Measurements from ENCODE around the gene NPBWR2.
A peak's percentile ranks its signal among the peaks of the same experiment; 100 is the strongest.

NPBWR2 gene

DNA sequence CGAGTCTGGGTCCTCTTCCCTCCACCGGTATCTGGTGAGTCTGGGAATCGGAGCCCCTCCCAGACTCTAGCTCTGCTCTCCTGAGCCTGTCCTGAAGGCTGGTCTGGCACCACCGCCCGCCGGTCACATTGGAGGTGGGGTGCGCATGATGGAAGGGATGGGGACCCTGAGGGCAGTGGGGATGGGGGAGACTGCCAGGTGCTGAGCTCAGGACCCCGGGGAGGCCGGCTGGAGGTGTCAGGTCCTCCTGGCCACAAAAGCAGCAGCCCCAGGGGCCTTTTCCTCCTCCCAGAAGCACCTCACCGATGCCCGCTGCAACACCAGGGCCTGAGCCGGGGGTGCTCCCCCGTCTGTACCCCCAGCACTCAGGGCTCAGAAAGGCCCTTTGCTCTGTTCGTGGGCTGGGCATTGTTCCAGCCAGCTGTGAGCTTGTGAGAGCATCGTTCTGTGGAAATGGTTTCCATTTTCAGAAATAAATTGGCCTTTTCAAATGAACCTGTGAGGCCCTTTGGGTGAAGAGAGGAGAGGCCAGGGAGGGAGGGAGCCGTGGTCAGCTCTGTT lies 2.5 kb upstream of the NPBWR2 start:
- TF ChIP-seq CTCF (IDR thresholded peaks at IDR 0.05; ENCODE audit: insufficient read depth, low read length) (no peak), POLR2AphosphoS5 (IDR thresholded peaks at IDR 0.05; ENCODE audit: low read depth) (no peak), GABPA (IDR thresholded peaks at IDR 0.05; ENCODE audit: low read depth) (no peak), SPI1 (IDR thresholded peaks at IDR 0.05; ENCODE audit: borderline replicate concordance, low read depth) (no peak)
- TF ChIP-seq, protein P1, sequence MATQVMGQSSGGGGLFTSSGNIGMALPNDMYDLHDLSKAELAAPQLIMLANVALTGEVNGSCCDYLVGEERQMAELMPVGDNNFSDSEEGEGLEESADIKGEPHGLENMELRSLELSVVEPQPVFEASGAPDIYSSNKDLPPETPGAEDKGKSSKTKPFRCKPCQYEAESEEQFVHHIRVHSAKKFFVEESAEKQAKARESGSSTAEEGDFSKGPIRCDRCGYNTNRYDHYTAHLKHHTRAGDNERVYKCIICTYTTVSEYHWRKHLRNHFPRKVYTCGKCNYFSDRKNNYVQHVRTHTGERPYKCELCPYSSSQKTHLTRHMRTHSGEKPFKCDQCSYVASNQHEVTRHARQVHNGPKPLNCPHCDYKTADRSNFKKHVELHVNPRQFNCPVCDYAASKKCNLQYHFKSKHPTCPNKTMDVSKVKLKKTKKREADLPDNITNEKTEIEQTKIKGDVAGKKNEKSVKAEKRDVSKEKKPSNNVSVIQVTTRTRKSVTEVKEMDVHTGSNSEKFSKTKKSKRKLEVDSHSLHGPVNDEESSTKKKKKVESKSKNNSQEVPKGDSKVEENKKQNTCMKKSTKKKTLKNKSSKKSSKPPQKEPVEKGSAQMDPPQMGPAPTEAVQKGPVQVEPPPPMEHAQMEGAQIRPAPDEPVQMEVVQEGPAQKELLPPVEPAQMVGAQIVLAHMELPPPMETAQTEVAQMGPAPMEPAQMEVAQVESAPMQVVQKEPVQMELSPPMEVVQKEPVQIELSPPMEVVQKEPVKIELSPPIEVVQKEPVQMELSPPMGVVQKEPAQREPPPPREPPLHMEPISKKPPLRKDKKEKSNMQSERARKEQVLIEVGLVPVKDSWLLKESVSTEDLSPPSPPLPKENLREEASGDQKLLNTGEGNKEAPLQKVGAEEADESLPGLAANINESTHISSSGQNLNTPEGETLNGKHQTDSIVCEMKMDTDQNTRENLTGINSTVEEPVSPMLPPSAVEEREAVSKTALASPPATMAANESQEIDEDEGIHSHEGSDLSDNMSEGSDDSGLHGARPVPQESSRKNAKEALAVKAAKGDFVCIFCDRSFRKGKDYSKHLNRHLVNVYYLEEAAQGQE (IDR thresholded peaks at IDR 0.05; ENCODE audit: insufficient replicate concordance, low read depth), result no peak
- DNase-seq (ENCODE audit: low read depth in 1 of 2, low spot score in 1 of 2), result no peak
- Histone ChIP-seq H3K27me3 (ENCODE audit: insufficient read depth, poor library complexity, severe bottlenecking) (no peaks in the 10 kb centered on the region), H3K27ac (replicated peaks) (no peak overlapping the region), H3K4me3 (replicated peaks; ENCODE audit: insufficient read depth, low read length) (no peak overlapping the region)

DNA sequence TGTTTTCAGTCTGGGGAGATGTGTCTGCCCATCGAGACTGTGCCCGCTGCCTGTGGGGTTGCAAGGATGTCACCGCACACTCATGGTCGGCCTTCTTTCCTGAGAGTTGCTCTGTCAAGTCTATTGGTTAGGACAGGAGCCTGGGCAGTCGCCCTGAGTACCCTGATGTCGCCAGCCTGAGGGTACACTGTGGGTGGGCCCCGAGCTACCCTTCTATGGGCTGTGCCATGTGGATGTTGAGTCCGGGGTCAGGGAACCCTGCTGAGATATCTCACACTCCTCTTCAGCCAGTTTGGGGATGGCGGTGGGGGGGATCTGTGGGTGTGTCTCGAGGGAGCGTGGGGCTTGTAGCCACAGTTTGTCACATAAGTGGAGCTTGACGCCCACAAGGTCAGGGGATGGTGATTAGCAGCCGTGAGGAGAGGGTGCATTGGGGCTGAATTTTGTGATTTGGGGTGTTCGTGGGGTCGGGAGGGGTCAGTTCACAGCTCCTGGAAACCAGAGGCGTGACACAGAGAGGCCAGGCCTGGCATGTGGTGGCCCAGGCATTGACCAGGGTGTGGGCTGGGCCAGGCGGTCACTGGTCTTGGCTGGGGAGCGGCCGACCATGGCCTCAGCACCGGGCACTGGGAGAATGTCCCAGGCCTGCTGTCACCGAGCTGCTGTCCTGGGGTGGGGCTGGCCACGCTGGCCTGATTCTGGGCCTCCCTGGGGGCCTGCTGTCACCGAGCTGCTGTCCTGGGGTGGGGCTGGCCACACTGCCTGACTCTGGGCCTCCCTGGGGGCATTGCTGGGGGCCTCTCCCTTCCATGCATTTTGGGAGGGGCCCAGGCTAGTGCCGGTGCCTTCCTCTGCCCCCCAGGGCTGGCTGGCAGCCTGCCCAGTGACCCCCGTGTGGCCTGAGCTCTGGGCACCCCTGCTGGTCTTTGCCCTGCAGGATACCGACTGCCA lies 1.6 kb upstream of the NPBWR2 start:
- Histone ChIP-seq H3K4me3 (replicated peaks; ENCODE audit: insufficient read depth, low read length) (no peak overlapping the region), H3K27ac (replicated peaks) (0 out of 2 replicates have a peak overlapping the region, but pooled peaks have one; percentile 49), H3K27me3 (ENCODE audit: insufficient read depth, poor library complexity, severe bottlenecking) (no peaks in the 10 kb centered on the region)
- TF ChIP-seq GABPA (IDR thresholded peaks at IDR 0.05; ENCODE audit: low read depth), result no peak
- TF ChIP-seq CTCF (IDR thresholded peaks at IDR 0.05; ENCODE audit: insufficient read depth, low read length), result no peak
- TF ChIP-seq SPI1 (IDR thresholded peaks at IDR 0.05; ENCODE audit: borderline replicate concordance, low read depth), result no peak
- no peak for DNase-seq (ENCODE audit: low read depth in 1 of 2, low spot score in 1 of 2)

GRCh38 chr20:64107736-64108457 lies 532 bp upstream of the NPBWR2 start:
- no peak for TF ChIP-seq GABPA (IDR thresholded peaks at IDR 0.05; ENCODE audit: low read depth)
- peak; percentile 99 for TF ChIP-seq SPI1 (IDR thresholded peaks at IDR 0.05; ENCODE audit: borderline replicate concordance, low read depth)
- peak; percentile 46 to 82 for DNase-seq (ENCODE audit: low read depth in 1 of 2, low spot score in 1 of 2)
- no peak overlapping the region for H3K4me3 ChIP-seq (replicated peaks; ENCODE audit: insufficient read depth, low read length)
- peaks cover under 1% of the 10 kb centered on the region for H3K27me3 ChIP-seq (ENCODE audit: insufficient read depth, poor library complexity, severe bottlenecking)
- H3K27ac ChIP-seq (replicated peaks), result peak overlapping the region; percentile 49

DNA sequence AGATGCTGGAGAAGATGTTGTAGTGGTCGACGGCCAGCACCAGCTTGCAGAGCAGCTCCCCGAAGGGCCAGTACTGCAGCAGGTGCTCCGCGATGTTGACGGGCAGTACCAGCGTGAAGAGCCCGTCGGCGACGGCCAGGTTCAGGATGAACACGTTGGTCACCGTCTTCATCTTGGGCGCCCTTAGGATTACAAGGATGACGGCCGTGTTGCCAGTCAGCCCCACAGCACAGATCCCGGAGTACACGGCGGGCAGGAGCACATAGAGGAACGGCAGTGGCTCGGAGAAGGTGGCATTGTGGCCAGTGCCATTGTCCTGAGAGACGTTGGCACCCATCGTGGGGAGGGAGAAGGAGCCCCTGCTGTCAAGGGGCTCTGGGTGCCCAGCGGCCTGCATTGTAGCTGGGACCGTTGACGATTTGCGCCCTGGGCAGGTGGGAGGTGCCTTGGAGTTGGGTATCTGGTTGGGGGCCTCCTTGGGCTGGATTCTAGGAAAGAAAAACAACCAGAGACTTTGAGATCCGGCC lies 867 bp downstream of the NPBWR2 start:
- H3K27ac ChIP-seq (replicated peaks), result no peak overlapping the region
- no peak for DNase-seq (ENCODE audit: low read depth in 1 of 2, low spot score in 1 of 2)
- no peak overlapping the region for H3K4me3 ChIP-seq (replicated peaks; ENCODE audit: insufficient read depth, low read length)
- peaks cover 6% of the 10 kb centered on the region for H3K27me3 ChIP-seq (ENCODE audit: insufficient read depth, poor library complexity, severe bottlenecking)
- TF ChIP-seq CTCF (IDR thresholded peaks at IDR 0.05; ENCODE audit: insufficient read depth, low read length), result no peak
- TF ChIP-seq, protein P1 (IDR thresholded peaks at IDR 0.05; ENCODE audit: insufficient replicate concordance, low read depth), result no peak
- TF ChIP-seq POLR2AphosphoS5 (IDR thresholded peaks at IDR 0.05; ENCODE audit: low read depth), result no peak
- TF ChIP-seq SPI1 (IDR thresholded peaks at IDR 0.05; ENCODE audit: borderline replicate concordance, low read depth), result no peak
- no peak for TF ChIP-seq GABPA (IDR thresholded peaks at IDR 0.05; ENCODE audit: low read depth)

Data from HL-60 (cell line).